ENCODE measurements around the gene HYAL1.

GRCh38 chr3:50304601-50305000 lies 1.2 kb upstream of the HYAL1 start:
- TF ChIP-seq CTCF (IDR thresholded peaks at IDR 0.05), result no peak
- TF ChIP-seq POLR2A (IDR thresholded peaks at IDR 0.05), result no peak
- no peak for TF ChIP-seq EP300 (IDR thresholded peaks at IDR 0.05)
- TF ChIP-seq POLR2AphosphoS5 (IDR thresholded peaks at IDR 0.05), result no peak
